AG08395 (cell line): ENCODE results near the gene SNAI1.
A peak's percentile ranks its signal among the peaks of the same experiment; 100 is the strongest.
"Not testable (repeated sequence)": the region's sequence is repeated elsewhere in the genome, so short reads cannot be mapped to it uniquely, and the experiment has no call there.

ENCODE experiments used
- DNase-seq: peaks from one replicate; pipeline ENCODE4 v3.0.0; 2012; ENCODE audit warnings: mixed read lengths, low spot score

The SNAI1 gene

DNA sequence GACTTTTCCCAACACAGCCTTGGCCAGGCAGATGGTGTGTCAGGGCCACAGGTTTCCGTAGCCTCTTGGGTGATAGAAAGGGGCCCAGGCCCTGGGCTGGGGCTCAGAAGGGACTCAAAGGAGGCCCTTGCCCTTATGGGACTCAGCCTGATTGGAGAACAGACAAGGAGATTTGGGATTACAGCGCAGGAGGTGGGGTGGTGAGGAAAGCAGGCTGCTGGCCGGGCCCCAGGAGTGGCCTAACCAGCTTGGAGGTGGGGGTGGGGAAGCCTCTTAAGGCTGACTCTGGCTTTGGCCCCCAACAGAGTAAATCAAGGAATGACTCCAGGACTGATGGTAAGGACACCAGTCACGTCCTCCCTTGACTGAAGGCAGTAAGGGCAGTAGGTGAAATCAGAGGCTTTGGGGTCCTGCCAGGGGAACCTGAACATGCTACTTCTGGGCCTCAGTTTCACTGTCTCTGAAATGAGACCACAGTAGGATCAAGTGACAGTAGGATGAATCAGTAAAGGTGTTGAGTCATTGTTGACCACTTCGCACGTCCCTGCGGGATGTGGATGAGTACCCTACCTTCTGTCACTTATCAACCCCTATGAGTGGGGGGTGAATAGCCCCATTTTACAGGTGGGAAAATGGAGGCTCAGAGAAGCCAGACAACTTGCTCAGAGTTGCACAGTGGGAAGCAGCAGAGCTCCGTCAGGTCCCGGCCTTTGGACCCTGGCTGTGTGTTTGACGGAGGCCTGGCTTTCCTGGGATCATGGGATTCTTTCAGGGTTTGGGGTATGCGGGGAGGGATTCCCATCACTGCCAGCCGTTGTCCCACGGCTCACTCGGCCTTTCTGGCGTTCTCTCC is 4.5 kb downstream of the SNAI1 start:
- peak; percentile 35 for DNase-seq

DNA sequence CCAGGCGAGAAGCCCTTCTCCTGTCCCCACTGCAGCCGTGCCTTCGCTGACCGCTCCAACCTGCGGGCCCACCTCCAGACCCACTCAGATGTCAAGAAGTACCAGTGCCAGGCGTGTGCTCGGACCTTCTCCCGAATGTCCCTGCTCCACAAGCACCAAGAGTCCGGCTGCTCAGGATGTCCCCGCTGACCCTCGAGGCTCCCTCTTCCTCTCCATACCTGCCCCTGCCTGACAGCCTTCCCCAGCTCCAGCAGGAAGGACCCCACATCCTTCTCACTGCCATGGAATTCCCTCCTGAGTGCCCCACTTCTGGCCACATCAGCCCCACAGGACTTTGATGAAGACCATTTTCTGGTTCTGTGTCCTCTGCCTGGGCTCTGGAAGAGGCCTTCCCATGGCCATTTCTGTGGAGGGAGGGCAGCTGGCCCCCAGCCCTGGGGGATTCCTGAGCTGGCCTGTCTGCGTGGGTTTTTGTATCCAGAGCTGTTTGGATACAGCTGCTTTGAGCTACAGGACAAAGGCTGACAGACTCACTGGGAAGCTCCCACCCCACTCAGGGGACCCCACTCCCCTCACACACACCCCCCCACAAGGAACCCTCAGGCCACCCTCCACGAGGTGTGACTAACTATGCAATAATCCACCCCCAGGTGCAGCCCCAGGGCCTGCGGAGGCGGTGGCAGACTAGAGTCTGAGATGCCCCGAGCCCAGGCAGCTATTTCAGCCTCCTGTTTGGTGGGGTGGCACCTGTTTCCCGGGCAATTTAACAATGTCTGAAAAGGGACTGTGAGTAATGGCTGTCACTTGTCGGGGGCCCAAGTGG is 5.3 kb downstream of the SNAI1 start:
- no peak for DNase-seq

DNA sequence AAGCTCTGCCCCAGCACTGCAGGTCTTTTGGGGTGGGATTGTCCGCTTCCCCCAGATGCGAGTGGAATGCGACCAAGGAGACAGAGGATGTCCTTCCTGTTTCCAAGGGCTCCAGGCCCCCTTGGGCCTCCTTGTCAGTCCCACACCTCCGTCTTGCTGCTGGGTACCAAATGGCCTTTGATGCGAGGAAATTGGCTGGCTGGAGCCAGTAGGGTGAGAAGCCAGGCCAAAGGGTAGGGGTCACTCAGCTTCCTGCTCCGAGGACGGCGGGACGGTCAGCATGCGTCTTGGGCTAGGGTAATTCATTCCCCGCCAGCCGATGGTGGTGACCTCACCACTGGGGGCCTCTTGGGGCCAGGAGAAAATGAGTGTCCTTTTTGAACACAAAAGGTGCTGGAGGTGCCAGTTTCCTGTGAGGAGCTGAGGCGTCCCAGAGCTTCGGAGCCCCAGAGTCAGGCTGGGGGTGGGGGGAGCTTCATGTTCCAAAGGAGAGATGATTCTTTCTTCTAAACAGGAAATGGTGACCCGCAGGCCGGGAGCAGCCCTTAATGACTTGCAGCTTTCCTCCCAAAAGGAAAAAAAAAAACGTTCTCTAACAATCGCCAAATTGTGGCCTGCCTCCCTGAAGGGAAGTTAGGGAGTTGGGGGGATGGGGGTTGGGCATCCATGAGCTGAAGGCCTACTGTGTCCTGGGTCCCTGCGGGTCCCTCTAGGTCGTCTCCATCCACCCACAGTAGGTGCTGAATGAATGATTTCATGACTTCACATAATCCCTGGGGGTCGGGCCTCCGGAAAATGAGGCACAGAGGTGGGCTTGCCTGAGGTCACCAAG is 6.7 kb downstream of the SNAI1 start:
- DNase-seq: peak; percentile 86

DNA sequence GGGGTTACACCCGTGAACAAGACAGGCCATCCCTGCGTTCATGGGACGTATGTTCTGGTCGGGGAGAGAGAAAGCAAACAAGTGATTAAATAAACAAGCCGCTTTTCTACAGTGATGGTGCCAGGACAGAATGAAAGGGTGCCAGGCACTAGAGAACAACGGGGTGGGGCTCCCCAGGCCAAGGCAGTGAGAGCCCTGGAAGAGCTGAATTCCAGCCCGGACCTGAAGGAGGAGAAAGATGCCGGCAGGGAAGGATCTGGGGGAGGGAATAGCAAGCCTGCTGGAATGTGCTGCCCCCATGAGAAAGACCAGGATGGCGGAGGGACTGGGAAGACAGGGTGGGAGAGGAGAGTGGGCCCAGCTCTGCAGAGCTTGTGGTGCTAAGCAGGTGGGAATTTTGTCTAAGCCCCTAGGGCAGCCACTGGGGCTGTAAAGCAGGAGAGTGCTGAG is 7.5 kb downstream of the SNAI1 start:
- DNase-seq: no peak

DNA sequence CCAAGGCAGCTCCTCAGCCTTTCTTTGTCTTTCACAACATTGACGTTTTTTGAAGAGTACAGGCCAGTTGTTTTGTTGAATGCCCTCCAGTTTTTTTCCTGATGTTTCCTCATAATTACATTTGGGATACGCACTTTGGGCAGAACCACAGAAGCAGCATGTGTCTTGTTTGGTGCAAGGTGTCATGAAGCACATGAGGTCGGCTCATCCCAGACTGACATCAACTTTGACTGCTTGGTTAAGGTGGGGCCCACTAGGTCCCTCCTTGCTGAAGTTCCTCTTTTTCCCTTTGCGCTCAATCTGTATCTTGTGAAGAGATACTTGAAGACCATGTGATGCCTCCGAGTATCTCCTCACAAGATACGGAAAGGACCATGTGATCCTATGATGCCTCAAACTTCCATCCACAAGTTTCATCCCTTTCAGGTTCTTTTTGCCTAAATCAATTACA is 10.5 kb downstream of the SNAI1 start:
- DNase-seq: no peak

DNA sequence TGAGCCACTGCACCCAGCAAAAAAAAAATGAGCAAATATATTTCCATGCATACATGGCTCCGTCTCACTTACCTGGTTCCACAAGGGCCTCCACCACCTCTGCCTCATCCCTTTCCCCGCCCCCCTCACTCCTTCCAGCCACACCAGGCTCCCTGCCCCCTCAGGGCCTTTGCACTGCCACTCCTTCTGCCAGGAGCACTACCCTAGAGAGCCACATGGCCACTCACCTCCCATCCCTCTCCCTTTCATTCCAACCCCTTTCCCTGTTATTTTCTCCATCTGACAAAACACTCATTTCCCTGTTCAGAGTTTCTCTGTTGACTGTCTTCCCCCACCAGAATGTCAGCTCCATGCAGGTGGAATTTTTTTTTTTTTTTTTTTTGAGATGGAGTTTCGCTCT is 12.8 kb downstream of the SNAI1 start:
- no peak for DNase-seq

DNA sequence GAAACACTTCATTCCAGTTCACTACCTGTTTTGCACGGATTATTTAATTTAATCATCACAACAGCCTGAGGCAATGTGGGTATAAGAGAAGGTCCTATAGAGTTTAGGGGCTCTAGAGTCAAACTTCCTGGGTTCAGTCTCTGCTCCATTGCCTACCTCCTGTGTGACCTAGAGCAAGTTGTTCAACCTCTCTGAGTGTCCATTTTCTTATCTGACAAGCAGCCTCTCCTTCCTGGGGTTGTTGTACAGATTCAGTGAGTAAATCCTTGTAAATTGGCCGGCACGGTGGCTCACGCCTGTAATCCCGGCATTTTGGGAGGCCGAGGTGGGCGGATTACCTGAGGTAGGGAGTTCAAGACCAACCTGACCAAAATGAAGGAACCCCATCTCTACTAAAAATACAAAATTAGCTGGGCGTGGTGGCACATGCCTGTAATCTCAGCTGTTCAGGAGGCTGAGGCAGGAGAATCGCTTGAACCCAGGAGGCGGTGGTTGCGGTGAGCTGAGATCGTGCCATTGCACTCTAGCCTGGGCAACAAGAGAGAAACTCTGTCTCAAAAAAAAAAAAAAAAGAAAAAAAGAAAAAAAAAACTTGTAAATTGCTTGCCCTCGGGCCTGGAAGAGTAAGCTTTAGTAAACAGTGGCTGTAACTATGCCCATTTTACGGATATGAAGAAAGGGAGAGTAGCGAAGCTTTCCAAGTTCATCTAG is 15.9 kb downstream of the SNAI1 start:
- DNase-seq: not testable (repeated sequence)

DNA sequence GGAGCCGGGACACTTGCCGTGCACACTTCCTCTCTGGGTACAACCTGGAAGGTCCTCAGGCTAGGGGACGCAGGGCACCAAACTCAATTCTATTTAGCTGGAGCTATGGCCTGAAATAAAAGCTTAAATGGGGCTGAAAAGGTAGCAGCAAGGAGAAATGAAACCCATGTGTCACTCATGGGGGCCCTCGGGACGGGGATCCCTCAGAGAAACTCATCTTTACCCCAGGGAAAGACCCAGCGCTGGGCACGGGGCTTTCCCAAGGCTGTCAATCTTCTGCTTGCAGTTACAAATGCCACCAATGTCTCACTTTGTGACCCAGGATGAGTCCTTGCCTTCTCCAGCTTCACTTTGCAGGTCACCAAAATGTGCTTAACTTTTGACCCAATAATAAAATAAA is 16.5 kb downstream of the SNAI1 start:
- DNase-seq: no peak

DNA sequence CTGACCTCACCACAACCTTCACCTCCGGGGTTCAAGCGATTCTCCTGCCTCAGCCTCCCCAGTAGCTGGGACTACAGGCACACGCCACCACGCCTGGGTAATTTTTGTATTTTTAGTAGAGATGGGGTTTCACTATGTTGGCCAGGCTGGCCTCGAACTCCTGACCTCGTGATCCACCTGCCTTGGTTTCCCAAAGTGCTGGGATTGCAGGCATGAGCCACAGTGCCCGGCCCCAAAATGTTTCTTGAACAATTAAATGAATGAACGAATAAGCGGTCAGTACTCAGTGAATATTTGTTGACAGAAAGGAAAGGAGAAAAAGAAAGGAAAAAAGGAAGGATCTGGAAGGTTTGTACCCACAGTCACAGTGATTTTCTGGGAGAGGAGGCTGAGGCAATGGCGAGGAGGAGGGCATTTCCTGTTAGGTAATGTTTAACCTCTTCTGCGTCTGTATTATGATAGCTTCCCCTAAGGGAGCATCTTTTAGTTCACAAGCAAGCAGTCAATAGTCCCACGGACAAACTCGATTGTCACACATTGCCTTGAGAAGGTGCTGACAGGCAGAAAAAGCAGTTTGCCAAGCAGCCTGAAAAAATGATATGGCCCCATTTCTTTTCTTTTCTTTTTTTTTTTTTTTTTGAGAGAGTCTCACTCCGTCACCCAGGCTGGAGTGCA is 17.9 kb downstream of the SNAI1 start:
- DNase-seq: not testable (repeated sequence)

DNA sequence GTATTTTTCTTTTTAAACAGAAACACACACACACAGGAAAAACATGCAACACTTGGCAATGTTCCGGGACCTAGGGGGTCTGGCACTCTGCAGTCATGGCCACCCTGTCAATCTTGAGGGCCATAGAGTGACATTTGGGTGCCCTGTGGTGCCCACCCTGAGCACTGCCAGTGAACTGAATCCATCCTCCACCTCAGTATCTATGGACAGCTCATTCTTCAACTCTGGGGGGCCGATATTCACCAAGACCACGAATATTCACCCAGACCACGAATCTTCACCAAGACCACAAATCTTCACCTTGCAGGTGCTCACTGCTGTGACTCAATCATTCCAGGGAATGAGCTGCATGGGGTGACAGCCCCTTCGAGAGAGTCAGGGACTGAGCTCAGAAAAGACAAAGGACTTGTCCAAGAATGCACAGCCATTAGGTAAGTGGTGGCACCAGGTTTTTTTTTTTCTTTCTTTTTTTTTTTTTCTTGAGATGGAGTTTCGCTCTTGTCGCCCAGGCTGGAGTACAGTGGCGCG is 19.1 kb downstream of the SNAI1 start:
- DNase-seq: no peak

DNA sequence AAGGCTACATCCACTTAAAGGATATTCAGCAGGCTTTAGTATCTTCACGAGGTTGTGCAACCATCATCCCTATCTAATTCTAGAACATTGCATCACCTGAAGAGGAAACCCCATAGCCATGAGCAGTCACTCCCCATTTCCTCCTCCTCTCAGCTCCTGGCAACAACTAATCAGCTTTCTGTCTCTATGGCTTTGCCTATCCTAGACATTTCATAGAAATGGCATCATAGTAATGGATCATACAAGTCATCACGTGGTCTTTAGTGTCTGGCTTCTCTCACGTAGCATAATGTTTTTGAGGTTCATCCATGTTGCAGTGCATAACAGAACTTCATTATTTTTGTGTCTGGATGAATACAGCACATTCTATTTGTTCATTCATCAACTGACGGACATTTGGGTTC is 20.5 kb downstream of the SNAI1 start:
- DNase-seq: peak; percentile 57

DNA sequence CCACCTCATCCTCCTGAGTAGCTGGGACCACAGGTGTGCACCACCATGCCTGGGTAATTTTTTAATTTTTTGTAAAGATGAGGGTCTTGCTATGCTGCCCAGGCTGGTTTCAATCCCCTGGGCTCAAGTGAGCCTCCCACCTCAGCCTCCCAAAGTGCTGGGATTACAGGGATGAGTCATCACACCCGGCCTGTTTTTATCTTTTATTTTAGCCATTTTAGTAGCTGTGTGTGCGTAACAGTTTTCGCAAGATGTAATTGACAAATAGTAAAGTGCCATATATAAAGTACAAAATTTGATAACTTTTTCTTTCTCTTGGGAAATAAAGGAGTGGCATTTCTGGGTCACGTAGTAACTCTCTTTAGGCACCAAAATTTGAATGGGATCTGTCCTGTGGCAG is 21.4 kb downstream of the SNAI1 start:
- no peak for DNase-seq

DNA sequence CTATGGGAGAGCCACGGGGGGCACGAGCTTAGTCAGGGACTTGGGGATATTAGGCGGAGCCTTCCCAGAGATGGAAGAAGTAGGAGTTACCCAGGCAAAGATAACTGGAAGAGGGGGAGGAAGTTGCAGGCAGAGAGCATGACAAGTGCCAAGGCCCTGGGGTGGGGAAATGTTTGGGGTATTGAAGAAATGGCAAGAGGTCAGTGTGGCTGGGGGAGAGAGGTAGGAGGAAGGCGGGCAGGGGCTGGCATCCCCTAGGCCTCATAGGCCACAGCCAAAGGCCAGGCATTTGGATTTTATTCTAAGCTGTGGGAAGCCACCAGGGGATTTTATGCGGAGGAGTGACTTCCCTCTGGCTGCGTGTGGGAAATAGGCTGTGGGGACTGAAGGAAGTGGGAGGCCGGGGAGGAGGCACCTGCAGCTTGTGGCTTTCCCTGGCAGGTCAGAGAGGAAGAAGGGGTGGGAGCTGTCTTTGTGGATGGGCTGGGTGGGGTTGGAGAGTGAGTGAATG is 22.7 kb downstream of the SNAI1 start:
- DNase-seq: no peak

DNA sequence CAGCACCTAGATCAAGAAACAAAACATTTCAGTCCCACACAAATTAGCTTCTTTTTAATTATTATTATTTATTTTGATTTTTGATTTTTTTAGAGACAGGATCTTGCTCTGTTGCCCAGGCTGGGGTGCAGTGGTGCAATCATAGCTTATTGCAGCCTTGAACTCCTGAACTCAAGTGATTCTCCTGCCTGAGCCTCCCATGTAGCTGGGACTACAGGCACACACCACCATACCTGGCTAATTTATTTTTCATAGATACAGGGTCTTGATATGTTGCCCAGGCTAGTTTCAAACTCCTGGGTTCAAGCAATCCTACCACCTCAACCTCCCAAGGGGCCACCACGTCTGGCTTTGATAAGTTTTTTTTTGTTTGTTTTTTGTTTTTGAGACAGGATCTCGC is 24.6 kb downstream of the SNAI1 start:
- DNase-seq: no peak

DNA sequence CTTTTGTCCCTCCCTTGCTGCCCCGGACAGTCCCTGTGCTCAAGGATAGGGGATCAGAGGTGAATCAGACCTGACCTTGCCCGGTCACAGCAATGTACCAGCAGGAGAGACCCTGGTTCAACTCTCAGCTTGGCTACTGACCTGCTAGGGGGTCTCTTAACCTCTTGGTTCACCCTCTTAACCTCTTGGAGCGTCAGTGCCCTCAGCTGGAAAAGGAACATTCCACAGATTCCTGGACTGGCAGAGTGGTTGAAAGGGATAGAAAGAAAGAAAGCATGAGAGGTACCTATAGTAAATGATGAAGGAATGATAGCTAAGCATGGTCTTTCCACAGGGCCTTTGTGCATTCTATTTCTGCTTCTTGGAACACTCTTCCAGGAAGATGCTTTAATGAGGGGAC is 25.2 kb downstream of the SNAI1 start:
- no peak for DNase-seq

DNA sequence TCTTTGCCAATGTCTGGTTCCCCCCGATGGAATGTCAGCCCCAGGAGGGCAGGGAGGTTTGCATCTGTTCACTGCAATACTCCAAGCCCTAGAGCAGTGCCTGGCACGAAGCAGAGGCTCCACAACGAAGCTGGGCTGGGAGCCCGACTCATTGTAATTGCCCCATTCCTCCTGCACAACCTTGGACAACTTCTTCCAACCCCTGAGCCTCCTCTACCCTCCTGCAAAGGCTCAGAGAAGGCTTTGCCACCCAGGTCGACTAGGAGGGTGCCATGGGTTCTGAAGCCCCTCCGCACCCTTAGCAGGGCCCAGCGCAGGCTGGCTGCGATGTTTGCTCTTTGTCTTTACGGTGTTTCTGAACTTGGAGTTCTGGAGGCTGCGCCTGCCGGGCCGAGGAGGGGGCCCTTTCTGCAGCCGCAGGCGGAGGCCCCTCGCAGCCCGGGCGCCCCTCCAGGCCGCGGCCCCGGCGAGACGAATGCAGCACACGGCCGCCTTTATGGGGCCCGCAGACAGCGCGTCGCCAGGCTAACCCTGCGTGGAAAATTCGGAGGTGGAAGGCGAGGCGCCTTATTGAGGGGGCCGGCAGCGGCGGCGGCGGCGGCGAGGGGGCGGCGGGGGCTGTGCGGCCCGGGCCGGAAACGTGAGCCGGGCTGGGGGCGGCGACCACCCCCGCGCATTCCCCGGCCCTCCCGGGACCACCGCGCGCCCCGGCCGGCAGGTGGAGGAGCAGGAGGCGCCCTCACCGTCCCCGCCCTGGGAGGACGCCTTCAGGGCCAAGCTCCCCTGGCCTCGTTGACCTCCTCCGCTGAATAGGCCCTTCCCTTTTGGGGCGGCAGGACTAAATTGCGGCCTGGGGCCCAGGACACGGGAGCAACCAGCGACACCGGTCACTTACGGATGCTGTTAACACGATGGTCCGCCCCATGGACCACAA is 27.0 kb downstream of the SNAI1 start:
- DNase-seq: no peak

DNA sequence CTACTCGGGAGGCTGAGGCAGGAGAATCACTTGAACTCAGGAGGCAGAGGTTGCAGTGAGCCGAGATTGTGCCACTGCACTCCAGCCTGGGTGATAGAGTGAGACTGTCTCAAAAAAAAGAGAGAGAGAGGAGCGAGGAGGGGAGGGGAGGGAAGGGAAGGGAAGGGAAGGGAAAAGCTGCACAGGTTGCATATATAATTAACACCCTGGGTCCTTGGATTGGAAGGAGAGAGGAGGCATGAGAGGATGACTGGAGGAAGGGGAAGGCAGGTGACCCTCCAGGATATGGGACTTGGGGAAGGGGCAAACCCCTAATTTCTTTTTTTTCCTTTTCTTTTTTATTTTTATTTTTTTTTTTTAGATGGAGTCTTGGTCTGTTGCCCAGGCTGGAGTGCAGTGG is 28.8 kb downstream of the SNAI1 start:
- DNase-seq: not testable (repeated sequence)

DNA sequence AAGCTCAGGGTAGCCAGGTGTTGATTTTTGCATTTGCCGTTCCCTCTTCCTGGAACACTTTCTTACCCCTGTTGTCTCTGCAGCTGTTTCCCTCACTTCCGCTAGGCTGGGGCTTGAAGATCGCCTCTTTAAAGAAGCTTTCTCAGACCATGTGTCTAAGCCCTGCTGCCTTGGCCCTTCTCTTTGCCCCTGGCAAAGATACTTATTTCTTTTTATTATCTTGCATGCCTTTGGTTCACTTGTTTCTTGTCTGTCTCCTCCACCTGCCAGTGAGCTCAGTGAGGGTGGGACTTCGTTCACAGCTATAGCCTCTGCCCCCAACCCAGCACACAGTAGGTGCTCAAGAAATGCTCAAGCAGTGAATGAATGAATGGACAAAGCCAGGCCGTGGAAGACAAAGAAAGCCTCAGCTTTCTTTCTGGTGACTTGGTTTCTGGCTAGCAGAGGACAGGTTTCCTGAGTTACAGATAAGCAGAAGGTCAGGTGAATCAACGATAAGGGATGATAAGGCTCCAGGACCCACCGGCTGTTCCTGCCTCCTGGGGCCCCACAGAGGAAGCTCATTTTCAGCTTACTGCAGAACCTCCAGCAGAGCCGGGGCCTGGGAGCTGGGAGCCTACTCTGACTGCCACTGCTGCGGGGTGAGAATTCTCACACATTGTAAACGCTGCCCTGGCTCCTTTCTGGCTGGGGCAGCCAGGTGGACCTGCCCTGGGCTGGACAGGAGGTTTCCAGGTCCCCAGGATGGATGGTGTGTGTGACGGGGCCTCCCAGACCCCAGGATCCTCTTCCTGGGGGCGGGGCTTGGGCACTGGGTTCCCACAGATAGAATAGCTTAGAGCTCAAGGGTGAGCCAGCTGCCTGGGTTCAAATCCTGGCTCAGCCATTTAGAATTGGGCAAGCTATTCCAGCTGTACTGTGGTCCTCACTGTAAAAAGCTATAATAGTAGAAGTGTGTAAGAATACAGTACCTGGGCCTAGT is 29.8 kb downstream of the SNAI1 start:
- DNase-seq: no peak
